Thoracic aorta (tissue), 2 donors: ENCODE measurements around the gene CCDC97. TPM values are rescaled to one million over a fixed set of nuclear protein-coding genes. Genes with fewer than 3 reads are reported as not detected.
"Not testable (repeated sequence)": the region's sequence is repeated elsewhere in the genome, so short reads cannot be mapped to it uniquely, and the experiment has no call there.

Experiments
- ATAC-seq: fragments of 150-250 bp; one replicate; pipeline ENCODE4 v1.8.0; 2017; ENCODE audit warnings: low read depth; ENCODE audit not compliant: insufficient number of reproducible peaks, low FRiP score
- DNase-seq: peaks from one replicate; pipeline ENCODE4 v3.0.0-alpha.2; 2020; ENCODE audit warnings: low spot score
- H3K27ac ChIP-seq, 2 donors: fragments of 200-600 bp; sonication (generic); 1 replicate in 1 of 2; 2 replicates in 1 of 2; pipeline ENCODE4 v1.5.1; 2016; ENCODE audit warnings: mild to moderate bottlenecking in 2 of 2, moderate library complexity in 2 of 2
- H3K27me3 ChIP-seq: fragments of 200-600 bp; sonication (generic); replicated peaks from 2 replicates; pipeline ENCODE4 v1.6.0; 2016; ENCODE audit warnings: mild to moderate bottlenecking; ENCODE audit not compliant: insufficient read depth
- H3K36me3 ChIP-seq: fragments of 200-600 bp; sonication (generic); one replicate; pipeline ENCODE4 v1.5.1; 2016
- H3K4me1 ChIP-seq, 2 donors: fragments of 200-600 bp; sonication (generic); 1 replicate in 1 of 2; 2 replicates in 1 of 2; pipeline versions ENCODE4 v1.5.1 to v1.6.0; 2016; ENCODE audit warnings: low read depth in 2 of 2, mild to moderate bottlenecking in 1 of 2; ENCODE audit not compliant: control insufficient read depth in 1 of 2
- H3K4me3 ChIP-seq: fragments of 200-600 bp; sonication (generic); 2 replicates; pipeline ENCODE4 v1.5.1; 2016; ENCODE audit warnings: mild to moderate bottlenecking
- H3K9me3 ChIP-seq: fragments of 200-600 bp; sonication (generic); 2 replicates; pipeline ENCODE4 v1.5.1; 2016
- total RNA-seq, 2 donors: library from RNA; depleted of rRNA; stranded (reverse); fragments of >200 nt; gene quantifications; one replicate each; pipeline versions ENCODE4 v1.1.0 to v1.2.3, GENCODE V29; 2016
- TF ChIP-seq, protein P1 (sequence below): fragments of 200-600 bp; sonication (generic); IDR thresholded peaks from one replicate; pipeline ENCODE4 v1.5.1; 2019; ENCODE audit warnings: antibody characterized with exemption

Gene CCDC97
- total RNA-seq, 2 donors from 2014 or later, result 15.2 to 22.4 TPM

DNA sequence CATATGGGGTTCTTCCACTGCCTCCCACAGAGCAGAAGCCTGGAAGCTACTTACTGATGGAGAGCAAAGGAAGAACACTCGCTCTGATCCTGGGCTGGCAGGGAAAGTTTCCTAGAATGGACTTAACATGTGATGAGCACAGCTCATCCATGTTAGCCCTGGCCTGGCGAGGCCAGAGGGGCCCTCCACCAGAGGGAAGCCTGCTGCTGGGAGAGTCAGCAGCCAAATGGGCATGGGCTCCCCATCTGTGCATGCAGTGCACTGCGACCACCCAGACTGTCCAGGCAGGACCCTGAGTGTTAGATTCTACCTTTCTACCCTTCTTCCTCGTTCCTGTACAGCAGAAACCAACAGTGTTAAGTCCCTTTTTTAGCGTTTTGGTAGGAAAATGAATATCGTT, 36.9 kb upstream of the CCDC97 start:
- Histone ChIP-seq H3K27me3 (no peaks in the 10 kb centered on the region), H3K4me3 (no peak overlapping the region), H3K27ac (no peak overlapping the region), H3K9me3 (no peaks in the 10 kb centered on the region), H3K4me1 (no peaks in the 10 kb centered on the region), H3K36me3 (peaks cover 94% of the 10 kb centered on the region)
- ATAC-seq (no peak), DNase-seq (no peak)
- TF ChIP-seq, protein P1, sequence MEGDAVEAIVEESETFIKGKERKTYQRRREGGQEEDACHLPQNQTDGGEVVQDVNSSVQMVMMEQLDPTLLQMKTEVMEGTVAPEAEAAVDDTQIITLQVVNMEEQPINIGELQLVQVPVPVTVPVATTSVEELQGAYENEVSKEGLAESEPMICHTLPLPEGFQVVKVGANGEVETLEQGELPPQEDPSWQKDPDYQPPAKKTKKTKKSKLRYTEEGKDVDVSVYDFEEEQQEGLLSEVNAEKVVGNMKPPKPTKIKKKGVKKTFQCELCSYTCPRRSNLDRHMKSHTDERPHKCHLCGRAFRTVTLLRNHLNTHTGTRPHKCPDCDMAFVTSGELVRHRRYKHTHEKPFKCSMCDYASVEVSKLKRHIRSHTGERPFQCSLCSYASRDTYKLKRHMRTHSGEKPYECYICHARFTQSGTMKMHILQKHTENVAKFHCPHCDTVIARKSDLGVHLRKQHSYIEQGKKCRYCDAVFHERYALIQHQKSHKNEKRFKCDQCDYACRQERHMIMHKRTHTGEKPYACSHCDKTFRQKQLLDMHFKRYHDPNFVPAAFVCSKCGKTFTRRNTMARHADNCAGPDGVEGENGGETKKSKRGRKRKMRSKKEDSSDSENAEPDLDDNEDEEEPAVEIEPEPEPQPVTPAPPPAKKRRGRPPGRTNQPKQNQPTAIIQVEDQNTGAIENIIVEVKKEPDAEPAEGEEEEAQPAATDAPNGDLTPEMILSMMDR, result no peak

DNA sequence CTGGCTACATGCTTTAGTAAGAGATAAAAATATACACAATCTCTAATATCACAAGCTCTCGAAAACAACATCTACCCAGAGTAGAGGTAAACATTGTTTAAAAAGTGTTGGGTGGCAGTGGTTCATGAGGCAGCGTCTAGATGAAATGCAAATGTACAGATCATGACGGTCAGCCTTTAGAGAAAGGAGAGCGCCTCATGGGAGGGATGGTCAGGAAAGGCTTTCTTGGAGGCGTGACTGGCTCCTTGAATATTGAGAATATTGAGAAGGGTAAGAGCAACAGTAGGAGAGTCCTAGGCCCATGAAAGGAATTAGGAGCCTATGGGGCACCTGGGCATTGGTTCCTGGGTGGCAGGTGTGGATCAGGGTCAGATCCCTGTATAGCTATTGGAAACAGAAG, 35.2 kb upstream of the CCDC97 start:
- no peak overlapping the region for H3K4me3 ChIP-seq
- ATAC-seq, result no peak
- no peak overlapping the region for H3K27ac ChIP-seq
- no peak for DNase-seq
- H3K27me3 ChIP-seq, result no peaks in the 10 kb centered on the region
- no peaks in the 10 kb centered on the region for H3K4me1 ChIP-seq
- peaks cover 91% of the 10 kb centered on the region for H3K36me3 ChIP-seq
- TF ChIP-seq, protein P1, result no peak
- no peaks in the 10 kb centered on the region for H3K9me3 ChIP-seq

DNA sequence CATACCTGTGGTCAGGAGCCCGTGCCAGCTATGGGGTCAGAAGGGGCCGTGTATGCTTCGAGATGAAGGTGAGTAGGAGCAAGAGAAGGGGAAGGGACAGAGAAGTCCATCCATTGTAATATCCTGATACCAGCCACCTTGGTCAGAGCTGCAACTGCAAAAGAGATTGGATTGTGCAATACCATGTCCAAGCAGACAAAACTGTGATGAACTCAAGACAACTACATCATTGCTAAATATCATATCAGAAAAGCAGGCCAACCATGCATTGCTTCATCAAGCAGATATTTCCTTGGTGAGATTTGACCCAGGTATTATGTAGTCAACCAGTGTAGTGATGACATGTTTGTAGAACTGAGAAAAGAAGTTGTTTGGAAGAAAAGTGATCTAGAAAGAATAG, 33.7 kb upstream of the CCDC97 start:
- H3K4me3 ChIP-seq, result no peak overlapping the region
- no peak for DNase-seq
- no peaks in the 10 kb centered on the region for H3K4me1 ChIP-seq
- TF ChIP-seq, protein P1, result no peak
- H3K9me3 ChIP-seq, result no peaks in the 10 kb centered on the region
- no peak overlapping the region for H3K27ac ChIP-seq
- no peak for ATAC-seq
- no peaks in the 10 kb centered on the region for H3K27me3 ChIP-seq
- peaks cover 94% of the 10 kb centered on the region for H3K36me3 ChIP-seq

DNA sequence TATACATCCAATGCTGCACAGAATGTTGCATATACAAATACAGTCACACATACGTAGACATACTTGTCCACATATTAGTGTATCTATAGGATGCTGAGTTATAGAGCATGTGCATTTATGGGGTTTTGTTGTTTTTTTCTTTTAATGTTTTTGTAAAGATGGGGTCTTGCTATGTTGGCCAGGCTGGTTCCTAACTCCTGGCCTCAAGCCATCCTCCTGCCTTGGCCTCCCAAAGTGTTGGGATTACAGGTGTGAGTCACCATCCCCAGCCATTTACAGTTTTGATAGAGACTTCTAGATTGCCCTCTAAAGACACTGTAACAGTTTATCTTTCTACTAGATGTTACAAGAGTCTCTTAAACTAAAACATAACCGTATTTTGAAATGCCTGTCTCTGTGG, 31.5 kb upstream of the CCDC97 start:
- TF ChIP-seq, protein P1, result no peak
- H3K27ac ChIP-seq, result no peak overlapping the region
- H3K9me3 ChIP-seq, result no peaks in the 10 kb centered on the region
- H3K4me1 ChIP-seq, result no peaks in the 10 kb centered on the region
- DNase-seq (no peak), ATAC-seq (no peak)
- H3K27me3 ChIP-seq, result no peaks in the 10 kb centered on the region
- H3K36me3 ChIP-seq, result peaks cover 85% of the 10 kb centered on the region
- no peak overlapping the region for H3K4me3 ChIP-seq

DNA sequence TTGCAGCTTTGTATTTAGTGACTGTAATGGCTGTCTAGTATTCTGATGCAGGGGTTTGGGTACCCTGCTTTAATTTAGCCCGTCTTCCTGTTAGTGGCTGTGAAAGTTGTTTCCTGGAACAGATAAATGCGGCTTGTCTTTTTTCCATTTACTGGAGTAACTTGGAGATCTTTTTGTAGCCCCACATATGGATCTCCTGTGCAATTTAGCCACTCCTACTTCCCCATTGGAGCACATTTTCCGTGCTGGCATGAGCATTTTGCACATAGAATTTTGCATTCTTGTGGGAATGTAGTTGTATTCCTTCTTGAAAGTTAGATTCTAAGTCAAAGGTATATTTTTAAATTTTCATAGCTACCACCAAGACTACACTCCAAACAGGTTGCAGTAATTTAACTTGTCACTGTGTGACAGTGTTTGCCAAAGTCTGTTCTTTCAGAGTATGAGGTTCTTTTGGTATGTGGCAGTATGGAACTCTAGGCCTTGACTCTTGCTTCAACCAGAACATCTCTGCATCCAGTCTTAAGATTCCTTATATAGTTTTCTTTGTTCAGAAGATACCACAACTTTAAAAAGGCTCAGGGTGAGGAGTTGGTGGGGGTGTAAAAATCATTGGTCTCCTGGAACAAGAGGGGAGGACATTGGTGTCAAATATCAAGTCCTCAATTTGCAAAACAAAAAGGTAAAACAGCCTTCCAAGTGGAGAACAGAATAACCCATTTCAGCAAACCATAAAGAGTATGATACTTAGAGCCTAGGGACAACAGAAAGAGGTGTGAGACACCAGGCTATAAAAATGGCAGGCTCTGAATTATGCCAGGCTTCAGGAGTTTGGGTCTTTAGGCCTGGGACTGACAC, 21.1 kb upstream of the CCDC97 start:
- H3K36me3 ChIP-seq, result peaks cover 65% of the 10 kb centered on the region
- no peak overlapping the region for H3K27ac ChIP-seq
- no peaks in the 10 kb centered on the region for H3K27me3 ChIP-seq
- H3K9me3 ChIP-seq, result no peaks in the 10 kb centered on the region
- DNase-seq (no peak), ATAC-seq (no peak)
- H3K4me1 ChIP-seq, result no peaks in the 10 kb centered on the region
- no peak overlapping the region for H3K4me3 ChIP-seq
- TF ChIP-seq, protein P1, result no peak

DNA sequence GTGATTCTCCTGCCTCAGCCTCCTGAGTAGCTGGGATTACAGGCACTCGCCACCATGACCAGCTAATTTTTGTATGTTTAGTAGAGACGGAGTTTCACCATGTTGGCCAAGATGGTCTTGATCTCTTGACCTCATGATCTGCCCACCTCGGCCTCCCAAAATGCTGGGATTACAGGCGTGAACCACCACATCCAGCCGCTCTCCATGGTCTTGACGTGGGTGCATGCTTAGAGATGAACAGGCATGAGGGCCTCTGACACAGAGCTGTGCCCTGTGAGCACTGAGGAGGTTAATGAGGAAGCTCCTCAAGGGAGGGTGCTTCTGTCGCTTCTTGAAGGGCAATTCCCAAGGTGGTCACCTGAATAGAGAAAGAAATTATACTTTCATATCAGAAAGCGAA, 20.2 kb upstream of the CCDC97 start:
- not testable (repeated sequence) for ATAC-seq, H3K4me3 ChIP-seq, H3K4me1 ChIP-seq, DNase-seq, H3K9me3 ChIP-seq, H3K27me3 ChIP-seq, H3K27ac ChIP-seq
- H3K36me3 ChIP-seq, result peaks cover 66% of the 10 kb centered on the region
